Articular chondrocyte of knee joint (primary cell): ENCODE measurements around the gene SYNJ2. TPM values are rescaled to one million over a fixed set of nuclear protein-coding genes. Genes with fewer than 3 reads are reported as not detected.

ENCODE experiments used
- small RNA-seq: library from RNA; depleted of rRNA; stranded (forward); fragments of <200 nt; gene quantifications from one replicate; pipeline ENCODE3, GENCODE V24; 2012
- total RNA-seq: library from RNA; depleted of rRNA; stranded (reverse); fragments of >200 nt; gene quantifications from 2 replicates; pipeline ENCODE4 v1.2.3, GENCODE V29; 2012

The SYNJ2 gene
- total RNA-seq = 69.9 and 74.0 TPM in 2 replicates

GRCh38 chr6:157981395-157982101 is at the start of gene SYNJ2:
SYNJ2 (plus strand) TSS chr6:157981863; CDS start chr6:157981962, 99 bp downstream.

Small RNA genes lying within 50 kb of the gene (small RNA-seq; reads per million reads assigned to genes)
- not detected for gene RNU6-786P

Other genes with a start within 250 kb of the SYNJ2 start
- 129 and 169 TPM in 2 replicates for gene SNX9, start 158.6 kb upstream of the SYNJ2 start, total RNA-seq
- gene SERAC1, start 186.4 kb downstream of the SYNJ2 start, total RNA-seq = 27.7 and 48.6 TPM in 2 replicates
- gene GTF2H5, start 186.5 kb downstream of the SYNJ2 start, total RNA-seq = 10.5 and 11.8 TPM in 2 replicates